Activated CD8-positive, alpha-beta memory T cell treated with anti-CD3 and anti-CD28 coated beads, Interleukin-2, amount 50 U/mL, for 24 hours (primary cell): Measurements from ENCODE around the gene RAP1GAP.

Source experiments
- DNase-seq: peaks from one replicate; pipeline ENCODE4 v3.0.0-alpha.2; 2020; ENCODE audit errors: extremely low read depth

RAP1GAP gene

GRCh38 chr1:21590934-21591333, 78.2 kb downstream of the RAP1GAP start:
- DNase-seq, result no peak

GRCh38 chr1:21590126-21590880, 78.9 kb downstream of the RAP1GAP start:
- DNase-seq, result no peak

- no peak for DNase-seq
These were observed 79.5 kb downstream of the RAP1GAP start for GRCh38 chr1:21589618-21590017.

GRCh38 chr1:21587602-21587953, 81.6 kb downstream of the RAP1GAP start:
- no peak for DNase-seq

- no peak for DNase-seq
These were observed 82.1 kb downstream of the RAP1GAP start for GRCh38 chr1:21586846-21587601.

- DNase-seq, result no peak
These were observed 82.9 kb downstream of the RAP1GAP start for GRCh38 chr1:21586222-21586621.

GRCh38 chr1:21585037-21585436, 84.1 kb downstream of the RAP1GAP start:
- DNase-seq, result no peak

GRCh38 chr1:21584096-21584495, 85.1 kb downstream of the RAP1GAP start:
- DNase-seq, result no peak

- no peak for DNase-seq
These were observed 89.4 kb downstream of the RAP1GAP start for GRCh38 chr1:21579791-21580190.

- no peak for DNase-seq
These were observed 91.2 kb downstream of the RAP1GAP start for GRCh38 chr1:21577933-21578332.

GRCh38 chr1:21577324-21577723, 91.8 kb downstream of the RAP1GAP start:
- no peak for DNase-seq

- no peak for DNase-seq
These were observed 92.4 kb downstream of the RAP1GAP start for GRCh38 chr1:21576798-21577187.

GRCh38 chr1:21576031-21576797, 92.9 kb downstream of the RAP1GAP start:
- no peak for DNase-seq

- no peak for DNase-seq
These were observed 93.7 kb downstream of the RAP1GAP start for GRCh38 chr1:21575351-21575942.

GRCh38 chr1:21574466-21575151, 94.5 kb downstream of the RAP1GAP start:
- DNase-seq, result no peak

- no peak for DNase-seq
These were observed 95.1 kb downstream of the RAP1GAP start for GRCh38 chr1:21573971-21574465.

- no peak for DNase-seq
These were observed 95.7 kb downstream of the RAP1GAP start for GRCh38 chr1:21573475-21573874.

- no peak for DNase-seq
These were observed 96.4 kb downstream of the RAP1GAP start for GRCh38 chr1:21572735-21573277.

GRCh38 chr1:21572221-21572620, 96.9 kb downstream of the RAP1GAP start:
- DNase-seq, result no peak

- no peak for DNase-seq
These were observed 98.3 kb downstream of the RAP1GAP start for GRCh38 chr1:21570885-21571284.

GRCh38 chr1:21570528-21570875, 98.7 kb downstream of the RAP1GAP start:
- no peak for DNase-seq
